NK-92 treated with Interleukin-12 subunit alpha and Interleukin-12 subunit beta, amount 100 ng/mL, for 24 hours (cell line): ENCODE results near the gene MRPL45.

ENCODE experiments used
- DNase-seq: peaks from one replicate; lab custom pipeline; 2025; lab: John Stamatoyannopoulos, UW

The MRPL45 gene

DNA sequence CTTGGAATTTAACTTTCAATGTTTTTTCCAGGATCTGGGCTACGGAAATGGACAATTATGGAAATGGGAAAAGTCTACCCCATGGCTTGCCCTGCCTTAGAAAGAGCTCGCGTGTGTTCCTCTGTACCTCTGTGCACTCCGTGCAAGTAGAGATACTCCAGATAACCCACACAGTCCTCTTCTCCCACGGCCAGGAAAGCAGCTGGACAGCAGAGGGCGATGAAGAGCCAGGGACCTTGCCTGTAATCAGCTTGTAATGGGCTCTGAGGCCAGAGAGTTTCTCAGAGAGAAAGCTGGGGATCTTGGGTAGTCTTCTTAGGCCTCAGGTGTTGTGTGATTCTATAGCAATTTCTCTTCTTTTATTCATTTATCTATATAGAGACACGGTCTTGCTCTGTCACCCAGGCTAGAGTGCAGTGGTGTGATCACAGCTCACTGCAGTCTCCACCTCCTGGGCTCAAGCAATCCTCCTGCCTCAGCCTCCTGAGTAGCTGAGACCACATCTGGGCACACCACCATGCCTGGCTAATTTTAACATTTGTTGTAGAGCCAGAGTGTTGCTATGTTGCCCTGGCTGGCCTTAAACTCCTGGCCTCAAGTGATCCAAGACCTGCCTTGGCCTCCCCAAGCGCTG lies 52.2 kb downstream of the MRPL45 start:
- DNase-seq, result peak; percentile 66

DNA sequence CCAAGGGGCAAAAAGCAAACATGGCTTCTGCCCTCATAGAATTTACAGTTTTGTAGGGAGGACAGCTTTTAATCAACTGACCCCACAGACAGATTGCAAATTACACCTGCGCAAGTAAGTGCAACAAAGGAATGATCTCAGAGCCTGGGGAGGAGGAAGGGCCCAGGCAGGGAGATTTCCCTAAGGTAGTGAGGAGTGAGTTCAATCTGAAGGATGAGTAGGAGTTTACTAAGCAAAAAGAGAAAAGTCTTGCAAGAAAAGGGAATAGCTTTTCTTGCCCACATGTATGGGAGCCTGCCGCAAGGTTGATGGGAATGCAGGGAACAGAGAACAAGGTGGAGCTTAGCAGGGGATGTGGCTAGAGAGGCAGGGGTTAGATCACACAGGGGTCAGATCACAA lies 53.1 kb downstream of the MRPL45 start:
- no peak for DNase-seq

GRCh38 chr17:38351412-38352222 lies 54.6 kb downstream of the MRPL45 start, which contains the start of gene SOCS7:
TSS of gene SOCS7 (plus strand) at chr17:38351844. CDS start at chr17:38352053, 209 bp downstream.
- DNase-seq, result peak; percentile 82

DNA sequence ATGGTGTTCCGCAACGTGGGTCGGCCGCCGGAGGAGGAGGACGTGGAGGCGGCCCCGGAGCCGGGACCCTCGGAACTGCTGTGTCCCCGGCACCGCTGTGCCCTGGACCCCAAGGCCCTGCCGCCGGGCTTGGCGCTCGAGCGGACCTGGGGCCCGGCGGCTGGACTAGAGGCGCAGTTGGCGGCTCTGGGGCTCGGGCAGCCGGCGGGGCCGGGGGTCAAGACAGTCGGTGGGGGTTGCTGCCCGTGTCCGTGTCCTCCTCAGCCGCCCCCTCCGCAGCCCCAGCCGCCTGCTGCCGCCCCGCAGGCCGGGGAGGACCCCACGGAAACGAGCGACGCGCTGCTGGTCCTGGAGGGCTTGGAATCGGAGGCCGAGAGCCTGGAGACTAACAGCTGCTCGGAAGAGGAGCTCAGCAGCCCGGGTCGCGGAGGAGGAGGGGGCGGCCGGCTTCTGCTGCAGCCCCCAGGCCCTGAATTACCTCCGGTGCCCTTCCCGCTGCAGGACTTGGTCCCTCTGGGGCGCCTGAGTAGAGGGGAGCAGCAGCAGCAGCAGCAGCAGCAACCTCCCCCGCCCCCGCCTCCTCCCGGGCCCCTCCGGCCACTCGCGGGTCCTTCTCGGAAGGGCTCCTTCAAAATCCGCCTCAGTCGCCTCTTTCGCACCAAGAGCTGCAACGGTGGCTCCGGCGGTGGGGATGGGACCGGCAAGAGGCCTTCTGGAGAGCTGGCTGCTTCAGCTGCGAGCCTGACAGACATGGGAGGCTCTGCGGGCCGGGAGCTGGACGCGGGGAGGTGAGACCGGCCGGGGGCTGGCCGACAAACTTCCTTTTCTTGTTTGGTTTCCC lies 55.5 kb downstream of the MRPL45 start:
- no peak for DNase-seq

DNA sequence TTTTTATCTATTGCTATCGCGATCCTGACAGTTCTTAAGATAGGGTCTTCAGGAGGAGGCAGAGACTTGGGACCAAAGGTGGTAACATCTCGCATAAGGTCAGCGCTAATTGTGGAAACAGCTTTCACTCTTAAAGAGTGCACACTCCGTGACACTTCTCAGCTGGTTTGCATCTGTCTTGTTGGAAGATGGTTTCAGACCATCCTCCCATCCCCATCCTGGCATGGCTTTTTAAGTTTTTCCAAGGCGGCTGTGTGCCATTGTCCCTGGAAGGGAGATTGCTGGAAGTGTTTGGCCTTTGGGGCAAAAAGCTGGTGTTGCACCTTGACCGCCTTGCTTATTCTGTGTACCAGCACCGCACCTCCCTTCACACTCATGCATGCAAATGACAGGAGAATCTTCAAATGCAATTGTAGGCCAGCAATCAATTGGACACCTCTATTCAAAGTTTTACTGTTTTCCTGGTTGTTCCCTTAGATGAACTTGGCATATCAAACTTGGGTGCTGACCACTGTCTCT lies 56.2 kb downstream of the MRPL45 start:
- no peak for DNase-seq

- no peak for DNase-seq
These were observed 56.7 kb downstream of the MRPL45 start for GRCh38 chr17:38353668-38354067.

DNA sequence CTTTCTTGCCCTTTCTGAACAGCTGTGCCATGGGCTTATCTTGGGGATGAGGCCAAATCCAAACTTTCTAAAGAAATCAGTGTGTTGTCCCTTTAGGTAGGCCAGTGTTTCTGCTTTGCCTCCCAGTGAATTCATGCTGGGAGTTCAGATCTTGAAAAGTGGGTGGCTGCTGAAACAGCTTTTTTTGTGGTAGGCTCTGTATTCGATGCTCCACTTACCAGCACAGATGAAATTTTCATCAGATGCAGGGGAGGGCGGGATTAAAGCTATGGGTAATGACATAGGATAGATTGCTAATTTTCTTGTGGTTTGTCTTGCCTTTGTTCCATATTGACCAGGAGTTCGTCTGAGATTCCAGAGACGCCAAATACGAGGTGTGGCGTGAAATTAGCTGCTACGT lies 57.5 kb downstream of the MRPL45 start:
- DNase-seq, result no peak

- DNase-seq, result no peak
These were observed 58.3 kb downstream of the MRPL45 start for GRCh38 chr17:38355251-38355650.

- DNase-seq, result no peak
These were observed 60.6 kb downstream of the MRPL45 start for GRCh38 chr17:38357486-38358123.

DNA sequence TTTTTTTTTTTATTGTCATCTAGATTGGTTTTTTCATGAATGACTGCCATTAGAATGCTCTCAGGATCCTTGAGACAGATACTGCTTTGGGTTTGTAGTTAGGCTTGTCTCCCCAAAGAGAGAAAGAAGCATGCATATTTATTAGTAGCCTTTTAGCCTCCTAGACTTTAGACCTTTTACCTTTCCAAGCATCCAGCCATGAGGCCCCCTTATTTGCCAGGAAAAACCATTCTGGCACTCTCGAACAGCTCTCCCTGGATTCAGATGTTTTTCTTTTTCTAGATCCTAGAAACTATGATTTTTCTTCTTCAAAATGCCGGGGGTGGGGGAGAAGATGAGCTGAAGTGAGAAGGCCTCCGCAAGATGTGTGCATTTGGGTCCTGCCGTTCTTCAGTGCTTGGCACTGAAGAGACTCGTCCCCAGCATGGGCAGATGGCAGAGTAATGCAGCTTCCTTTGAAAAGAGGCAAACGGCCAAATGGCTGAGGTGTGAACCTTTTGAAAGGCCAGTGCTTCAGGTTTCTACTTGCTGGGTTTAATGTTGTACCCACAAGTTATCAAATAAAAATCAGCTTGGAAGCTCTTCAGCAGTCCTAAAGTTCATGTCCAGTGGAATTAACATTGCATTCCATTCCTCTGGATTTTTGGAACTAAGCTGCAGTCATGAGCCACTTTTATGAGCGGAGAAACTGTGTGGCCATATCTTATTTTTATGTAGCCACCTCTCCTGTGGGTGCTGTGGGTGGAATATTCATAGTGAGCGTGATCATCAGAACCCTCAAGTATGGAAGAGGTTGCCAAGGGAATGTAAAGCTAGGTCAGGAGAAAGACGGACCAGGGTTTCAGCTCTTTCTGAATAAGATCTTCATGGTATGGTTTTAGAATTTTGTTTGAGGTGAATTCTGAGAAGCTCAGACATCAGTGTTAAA lies 61.9 kb downstream of the MRPL45 start:
- no peak for DNase-seq

GRCh38 chr17:38361694-38362465 lies 64.9 kb downstream of the MRPL45 start:
- no peak for DNase-seq

DNA sequence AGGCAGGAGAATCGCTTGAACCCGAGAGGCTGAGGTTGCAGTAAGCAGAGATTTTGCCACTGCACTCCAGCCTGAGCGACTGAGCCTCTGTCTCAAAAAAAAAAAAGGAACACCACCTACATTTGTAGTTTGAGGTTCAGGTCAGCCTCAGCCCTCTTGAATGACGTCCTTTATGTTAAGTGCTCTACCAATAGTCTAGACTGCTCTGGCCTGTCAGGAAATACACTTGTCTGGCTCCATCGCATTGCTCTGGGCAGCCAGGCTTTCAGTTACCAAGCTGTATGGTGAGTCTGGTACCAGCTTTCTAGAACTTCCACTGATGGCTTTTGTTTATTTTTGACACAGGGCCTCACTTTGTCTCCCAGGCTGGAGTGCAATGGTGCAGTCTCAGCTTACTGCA lies 66.0 kb downstream of the MRPL45 start:
- no peak for DNase-seq

GRCh38 chr17:38364741-38365140 lies 67.8 kb downstream of the MRPL45 start:
- no peak for DNase-seq

DNA sequence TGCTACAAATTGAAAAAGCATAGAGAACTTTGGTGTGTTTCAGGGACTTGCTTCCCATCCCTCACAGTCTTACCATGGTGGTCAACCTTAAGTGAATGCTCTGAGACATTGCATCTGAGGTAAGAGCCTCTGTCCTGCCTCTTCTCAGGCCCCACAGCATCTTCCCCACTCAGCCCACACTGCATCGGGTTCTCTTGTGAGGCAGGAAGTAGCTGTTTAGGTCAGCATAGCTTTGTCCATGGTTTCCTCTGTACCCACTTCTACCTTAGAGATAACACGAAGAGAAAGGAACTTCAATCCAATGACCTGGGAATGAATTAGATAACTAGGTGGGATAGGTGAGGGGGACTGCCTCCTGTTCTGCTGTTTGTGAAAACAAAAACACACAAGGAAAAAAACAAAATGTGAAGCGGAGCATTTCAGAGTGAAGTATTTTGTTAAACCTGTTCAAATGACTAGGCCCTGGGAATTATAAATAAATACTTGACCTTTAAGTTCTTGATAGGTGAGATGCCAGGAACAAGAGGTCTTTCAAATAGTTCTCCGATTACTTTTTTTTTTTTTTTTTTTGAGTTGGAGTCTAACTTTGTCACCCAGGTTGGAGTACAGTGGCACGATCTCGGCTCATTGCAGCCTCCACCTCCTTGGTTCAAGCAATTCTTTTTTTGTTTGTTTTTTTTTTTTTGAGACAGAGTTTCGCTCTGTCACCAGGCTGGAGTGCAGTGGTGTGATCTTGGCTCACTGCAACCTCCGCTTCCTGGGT lies 72.3 kb downstream of the MRPL45 start:
- no peak for DNase-seq
